Activated CD8-positive, alpha-beta T cell treated with anti-CD3 and anti-CD28 coated beads for 36 hours (primary cell): ENCODE measurements around the gene TMSB15B. TPM values are rescaled to one million over a fixed set of nuclear protein-coding genes. Genes with fewer than 3 reads are reported as not detected.
"Not testable (repeated sequence)": the region's sequence is repeated elsewhere in the genome, so short reads cannot be mapped to it uniquely, and the experiment has no call there.

Source experiments
- ATAC-seq: fragments of 200-7000 bp; cut with Tn5 transposase; one replicate; pipeline ENCODE4 v1.10.0; 2021; ENCODE audit warnings: mild to moderate bottlenecking, moderate library complexity
- CTCF ChIA-PET: fragments of 350-600 bp; sonication (Branson Sonifier 250); formaldehyde crosslinking; loops from one replicate; lab custom pipeline; 2021; ENCODE audit warnings: antibody characterized with exemption; lab: Charles Lee
- POLR2A ChIA-PET: fragments of 350-600 bp; sonication (Branson Sonifier 250); formaldehyde crosslinking; loops from one replicate; lab custom pipeline; 2021; ENCODE audit warnings: antibody characterized with exemption; lab: Charles Lee
- DNase-seq: peaks from one replicate; pipeline ENCODE4 v3.0.0-alpha.2; 2020
- H3K27ac Mint-ChIP-seq: one replicate; pipeline ENCODE4 v1.8.0; 2021; ENCODE audit warnings: mild to moderate bottlenecking, mixed read lengths
- H3K27me3 Mint-ChIP-seq: one replicate; pipeline ENCODE4 v1.8.0; 2021; ENCODE audit warnings: mixed read lengths
- H3K36me3 Mint-ChIP-seq: one replicate; pipeline ENCODE4 v1.8.0; 2021; ENCODE audit warnings: low read depth, mixed read lengths
- H3K4me1 Mint-ChIP-seq: one replicate; pipeline ENCODE4 v1.8.0; 2021; ENCODE audit warnings: low read depth, mixed read lengths
- H3K4me3 Mint-ChIP-seq: one replicate; pipeline ENCODE4 v1.8.0; 2021; ENCODE audit warnings: mild to moderate bottlenecking, moderate library complexity, mixed read lengths
- H3K9me3 Mint-ChIP-seq: one replicate; pipeline ENCODE4 v1.8.0; 2021; ENCODE audit warnings: mixed read lengths
- intact Hi-C: fragments of 100-400 bp; cut with micrococcal nuclease; formaldehyde crosslinking; loops from one replicate; pipeline ENCODE4 v1.10.0; 2022
- total RNA-seq, 2 experiments: library from RNA; stranded (reverse); gene quantifications; one replicate each; pipeline ENCODE4 v1.2.3, GENCODE V29; 2021
- TF ChIP-seq, protein P1 (sequence below): fragments of 200-600 bp; IDR thresholded peaks from one replicate; pipeline ENCODE4 v1.8.0; 2022; ENCODE audit warnings: antibody characterized with exemption, mild to moderate bottlenecking

The TMSB15B gene
- total RNA-seq, 2 experiments from 2014 or later = 6.7 to 7.2 TPM

DNA sequence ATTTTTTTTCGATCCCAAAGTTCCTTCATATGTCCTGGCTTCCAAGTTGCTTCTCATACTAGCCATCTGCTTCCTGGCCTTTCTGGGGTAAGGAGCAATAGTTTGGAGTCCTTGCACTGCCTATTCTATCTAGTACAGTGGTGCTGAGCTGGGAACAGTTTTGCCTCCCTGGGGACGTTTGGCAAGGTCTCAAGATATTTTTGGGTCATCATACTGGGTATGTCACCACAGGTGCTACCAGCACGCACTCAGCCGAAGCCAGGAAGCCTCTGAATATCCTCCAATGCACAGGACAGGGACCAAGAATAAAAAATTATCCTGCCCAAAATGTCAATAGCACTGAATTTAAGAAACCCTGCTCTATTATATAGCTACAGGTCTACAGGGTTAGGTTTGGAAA is 35.4 kb upstream of the TMSB15B start:
- Mint-ChIP-seq H3K27ac (no peak overlapping the region), H3K4me1 (peaks cover 18% of the 10 kb centered on the region), H3K27me3 (no peaks in the 10 kb centered on the region), H3K36me3 (peaks cover 9% of the 10 kb centered on the region), H3K4me3 (no peak overlapping the region), H3K9me3 (no peaks in the 10 kb centered on the region)
- ChIA-PET POLR2A (no interaction called here), CTCF (interaction anchor here (0.8 kb wide), 1 partner anchor 9 kb away, joined by 3 read pairs; no protein-coding TSS in a partner anchor)
- DNase-seq = no peak
- intact Hi-C loops = no loop called here
- no peak for ATAC-seq
- TF ChIP-seq, protein P1, sequence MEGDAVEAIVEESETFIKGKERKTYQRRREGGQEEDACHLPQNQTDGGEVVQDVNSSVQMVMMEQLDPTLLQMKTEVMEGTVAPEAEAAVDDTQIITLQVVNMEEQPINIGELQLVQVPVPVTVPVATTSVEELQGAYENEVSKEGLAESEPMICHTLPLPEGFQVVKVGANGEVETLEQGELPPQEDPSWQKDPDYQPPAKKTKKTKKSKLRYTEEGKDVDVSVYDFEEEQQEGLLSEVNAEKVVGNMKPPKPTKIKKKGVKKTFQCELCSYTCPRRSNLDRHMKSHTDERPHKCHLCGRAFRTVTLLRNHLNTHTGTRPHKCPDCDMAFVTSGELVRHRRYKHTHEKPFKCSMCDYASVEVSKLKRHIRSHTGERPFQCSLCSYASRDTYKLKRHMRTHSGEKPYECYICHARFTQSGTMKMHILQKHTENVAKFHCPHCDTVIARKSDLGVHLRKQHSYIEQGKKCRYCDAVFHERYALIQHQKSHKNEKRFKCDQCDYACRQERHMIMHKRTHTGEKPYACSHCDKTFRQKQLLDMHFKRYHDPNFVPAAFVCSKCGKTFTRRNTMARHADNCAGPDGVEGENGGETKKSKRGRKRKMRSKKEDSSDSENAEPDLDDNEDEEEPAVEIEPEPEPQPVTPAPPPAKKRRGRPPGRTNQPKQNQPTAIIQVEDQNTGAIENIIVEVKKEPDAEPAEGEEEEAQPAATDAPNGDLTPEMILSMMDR = no peak

DNA sequence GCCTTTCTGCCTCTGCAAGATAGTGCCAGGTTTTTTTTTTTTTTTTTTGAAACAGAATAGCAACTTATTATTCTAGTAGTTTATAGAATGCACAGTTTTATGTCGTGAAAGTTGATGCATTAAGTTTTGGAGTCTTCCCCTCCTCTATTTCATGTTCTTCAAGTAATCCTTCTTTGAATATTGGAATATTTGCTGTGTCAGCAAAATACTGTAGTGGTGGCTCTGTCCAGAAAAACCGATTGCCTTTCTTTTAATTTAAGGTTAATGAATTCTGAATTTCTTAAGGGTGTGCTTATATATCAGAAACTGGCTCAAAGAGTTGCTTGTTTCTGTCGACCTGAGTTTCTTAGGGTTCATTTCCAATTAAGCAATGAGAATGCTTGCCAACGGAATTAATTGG is 34.8 kb upstream of the TMSB15B start:
- H3K9me3 Mint-ChIP-seq = no peaks in the 10 kb centered on the region
- TF ChIP-seq, protein P1 = no peak
- peaks cover 18% of the 10 kb centered on the region for H3K4me1 Mint-ChIP-seq
- H3K36me3 Mint-ChIP-seq = peaks cover 6% of the 10 kb centered on the region
- no peak overlapping the region for H3K4me3 Mint-ChIP-seq
- ATAC-seq (no peak), DNase-seq (no peak)
- intact Hi-C loops = no loop called here
- CTCF ChIA-PET = interaction anchor here (0.8 kb wide), 1 partner anchor 9 kb away, joined by 3 read pairs; no protein-coding TSS in a partner anchor
- POLR2A ChIA-PET = no interaction called here
- H3K27ac Mint-ChIP-seq = no peak overlapping the region
- H3K27me3 Mint-ChIP-seq = no peaks in the 10 kb centered on the region

DNA sequence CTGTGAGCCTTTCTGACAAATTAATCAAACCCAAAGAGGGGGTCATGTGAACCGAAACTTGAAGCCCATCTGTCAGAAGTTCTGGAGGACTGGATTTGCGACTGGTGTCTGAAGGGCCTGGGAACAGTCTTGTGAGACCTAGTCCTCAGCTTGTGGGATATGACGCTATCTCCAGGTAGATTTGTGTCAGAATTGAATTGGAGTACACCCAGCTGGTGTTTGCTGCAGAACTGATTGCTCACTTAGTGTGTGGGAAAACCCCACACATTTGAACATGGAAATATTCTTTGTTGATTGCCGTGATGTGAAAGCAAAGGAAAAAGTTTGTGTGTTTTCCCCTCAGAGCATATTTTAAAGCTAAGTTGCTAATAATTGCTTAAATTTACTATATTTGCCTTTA is 30.3 kb upstream of the TMSB15B start:
- no peaks in the 10 kb centered on the region for H3K9me3 Mint-ChIP-seq
- no peak overlapping the region for H3K27ac Mint-ChIP-seq
- intact Hi-C loops = no loop called here
- H3K4me1 Mint-ChIP-seq = peaks cover 10% of the 10 kb centered on the region
- no peak overlapping the region for H3K4me3 Mint-ChIP-seq
- H3K36me3 Mint-ChIP-seq = peaks cover 9% of the 10 kb centered on the region
- ChIA-PET CTCF (interaction anchor here (2.0 kb wide), 1 partner anchor 14 kb away, joined by 8 read pairs; no protein-coding TSS in a partner anchor), POLR2A (interaction anchor here (1.1 kb wide), 1 partner anchor 14 kb away, joined by 4 read pairs; no protein-coding TSS in a partner anchor)
- TF ChIP-seq, protein P1 = no peak
- no peak for ATAC-seq
- no peak for DNase-seq
- H3K27me3 Mint-ChIP-seq = no peaks in the 10 kb centered on the region

DNA sequence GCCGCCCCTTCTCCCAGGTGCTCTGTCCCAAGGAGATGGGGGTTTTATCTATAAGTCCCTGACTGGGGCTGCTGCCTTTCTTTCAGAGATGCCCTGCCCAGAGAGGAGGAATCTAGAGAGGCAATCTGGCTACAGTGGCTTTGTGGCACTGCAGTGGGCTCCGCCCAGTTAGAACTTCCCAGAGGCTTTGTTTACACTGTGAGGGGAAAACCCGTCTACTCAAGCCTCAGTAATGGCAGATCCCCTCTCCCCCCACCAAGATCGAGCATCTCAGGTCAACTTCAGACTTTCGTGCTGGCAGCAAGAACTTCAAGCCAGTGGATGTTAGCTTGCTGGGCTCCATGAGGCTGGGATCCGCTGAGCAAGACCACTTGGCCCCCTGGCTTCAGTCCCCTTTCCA is 22.2 kb upstream of the TMSB15B start:
- H3K4me1 Mint-ChIP-seq = peaks cover 45% of the 10 kb centered on the region
- H3K9me3 Mint-ChIP-seq, H3K36me3 Mint-ChIP-seq, ATAC-seq, H3K4me3 Mint-ChIP-seq, H3K27me3 Mint-ChIP-seq, H3K27ac Mint-ChIP-seq, intact Hi-C loops: not testable (repeated sequence)
- ChIA-PET CTCF (interaction anchor here (2.0 to 2.5 kb wide), 2 partner anchors 22 to 95 kb away, joined by 12 to 13 read pairs; no protein-coding TSS in a partner anchor), POLR2A (interaction anchor here (0.8 kb wide), 1 partner anchor 22 kb away, joined by 3 read pairs; no protein-coding TSS in a partner anchor)
- DNase-seq = peak; percentile 20

DNA sequence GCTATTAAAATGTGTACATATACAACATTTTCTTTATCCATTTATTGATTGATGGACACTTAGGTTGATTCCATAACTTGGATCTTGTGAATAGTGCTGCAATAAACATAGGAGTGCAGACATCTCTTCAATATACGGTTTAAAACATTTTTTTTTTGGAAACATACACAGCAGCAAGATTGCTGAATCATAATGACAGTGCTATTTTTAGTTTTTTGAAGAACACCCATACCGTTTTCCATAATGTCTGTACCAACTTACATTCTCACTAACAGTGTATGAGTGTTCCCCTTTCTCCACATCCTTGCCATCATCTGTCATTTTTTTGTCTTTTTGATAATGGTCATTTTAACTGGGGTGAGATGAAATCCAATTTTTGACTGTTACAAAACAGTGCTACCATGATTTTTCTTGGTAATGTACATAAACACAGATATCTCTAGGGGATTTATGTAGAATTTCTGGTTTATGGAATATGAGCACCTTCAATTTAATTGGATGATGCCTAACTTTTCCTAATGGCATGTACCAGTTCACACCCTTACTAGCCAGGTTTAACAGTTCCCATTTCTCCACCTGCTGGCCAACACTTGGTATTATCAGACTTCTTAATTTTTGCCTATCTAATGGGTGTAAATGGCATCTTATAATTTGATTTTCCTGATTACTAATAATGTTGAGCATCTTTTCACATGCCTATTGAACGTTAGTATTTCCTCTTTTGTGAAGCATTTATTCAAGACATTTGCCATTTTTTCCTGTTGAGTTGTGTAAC is 21.0 kb upstream of the TMSB15B start:
- H3K27me3 Mint-ChIP-seq = no peaks in the 10 kb centered on the region
- H3K4me3 Mint-ChIP-seq = no peak overlapping the region
- H3K36me3 Mint-ChIP-seq = no peaks in the 10 kb centered on the region
- CTCF ChIA-PET = interaction anchor here (2.0 to 2.5 kb wide), 2 partner anchors 23 to 96 kb away, joined by 12 to 13 read pairs; no protein-coding TSS in a partner anchor
- POLR2A ChIA-PET = interaction anchor here (0.8 kb wide), 1 partner anchor 23 kb away, joined by 3 read pairs; no protein-coding TSS in a partner anchor
- peaks cover 45% of the 10 kb centered on the region for H3K4me1 Mint-ChIP-seq
- ATAC-seq (no peak), DNase-seq (no peak)
- no peak overlapping the region for H3K27ac Mint-ChIP-seq
- intact Hi-C loops = loop anchor here (1.0 kb wide), 1 partner anchor 22 kb away; no protein-coding TSS in a partner anchor
- H3K9me3 Mint-ChIP-seq = no peaks in the 10 kb centered on the region
- TF ChIP-seq, protein P1 = peak; percentile 51
